Vagina (tissue), 2 donors: ENCODE measurements around the gene TBL1Y. TPM values are rescaled to one million over a fixed set of nuclear protein-coding genes. Genes with fewer than 3 reads are reported as not detected.

Experiments used
- DNase-seq, 2 donors: peaks; one replicate each; pipeline ENCODE4 v3.0.0-alpha.2; 2017; ENCODE audit errors: extremely low spot score in 2 of 2
- H3K27ac ChIP-seq: fragments of 200-600 bp; sonication (generic); one replicate; pipeline ENCODE4 v1.5.1; 2019
- H3K27me3 ChIP-seq: fragments of 200-600 bp; sonication (generic); one replicate; pipeline ENCODE4 v1.5.1; 2019
- H3K36me3 ChIP-seq, 2 donors: fragments of 200-600 bp; sonication (generic); one replicate each; pipeline ENCODE4 v1.5.1; 2017 to 2019
- H3K4me1 ChIP-seq: fragments of 200-600 bp; sonication (generic); one replicate; pipeline ENCODE4 v1.5.1; 2019
- H3K4me3 ChIP-seq, 2 donors: fragments of 200-600 bp; sonication (generic); 1 replicate in 1 of 2; 2 replicates in 1 of 2; pipeline ENCODE4 v1.5.1; 2016 to 2019
- H3K9me3 ChIP-seq: fragments of 200-600 bp; sonication (generic); one replicate; pipeline ENCODE4 v1.5.1; 2019
- POLR2A ChIP-seq, 2 donors: fragments of 450-650 bp; IDR thresholded peaks; one replicate each; pipeline ENCODE4 v1.6.1; 2017; ENCODE audit warnings: antibody characterized with exemption in 2 of 2, mild to moderate bottlenecking in 2 of 2, moderate library complexity in 2 of 2
- POLR2AphosphoS5 ChIP-seq, 2 donors: sonication (generic); formaldehyde crosslinking; IDR thresholded peaks; one replicate each; pipeline ENCODE4 v1.9.0; 2017; ENCODE audit warnings: antibody characterized with exemption in 2 of 2, mild to moderate bottlenecking in 2 of 2, low read depth in 1 of 2; ENCODE audit not compliant: insufficient read depth in 1 of 2
- intact Hi-C: fragments of 100-400 bp; cut with DNase I; formaldehyde crosslinking; loops from one replicate; pipeline ENCODE4 v1.15.1; 2023
- total RNA-seq: library from RNA; depleted of rRNA; stranded (reverse); fragments of >200 nt; gene quantifications from one replicate; pipeline ENCODE4 v1.2.3, GENCODE V29; 2016
- TF ChIP-seq, protein P1 (sequence below), 3 experiments: fragments of 450-650 bp in 2 of 3; fragments of 200-600 bp in 1 of 3; sonication (generic) in 1 of 3; IDR thresholded peaks; one replicate each; pipeline ENCODE4 v1.5.1; 2017 to 2019; ENCODE audit warnings: antibody characterized with exemption in 3 of 3, mild to moderate bottlenecking in 2 of 3, moderate library complexity in 2 of 3

Gene TBL1Y
- total RNA-seq, 1 donor from 2014 or later: not detected

- H3K27ac ChIP-seq: no peak overlapping the region
- no peaks in the 10 kb centered on the region for H3K4me1 ChIP-seq
- H3K9me3 ChIP-seq: no peaks in the 10 kb centered on the region
- TF ChIP-seq POLR2A (IDR thresholded peaks at IDR 0.05) (no peak), POLR2AphosphoS5 (IDR thresholded peaks at IDR 0.05; ENCODE audit: insufficient read depth in 1 of 2, low read depth in 1 of 2) (no peak)
- TF ChIP-seq, protein P1, sequence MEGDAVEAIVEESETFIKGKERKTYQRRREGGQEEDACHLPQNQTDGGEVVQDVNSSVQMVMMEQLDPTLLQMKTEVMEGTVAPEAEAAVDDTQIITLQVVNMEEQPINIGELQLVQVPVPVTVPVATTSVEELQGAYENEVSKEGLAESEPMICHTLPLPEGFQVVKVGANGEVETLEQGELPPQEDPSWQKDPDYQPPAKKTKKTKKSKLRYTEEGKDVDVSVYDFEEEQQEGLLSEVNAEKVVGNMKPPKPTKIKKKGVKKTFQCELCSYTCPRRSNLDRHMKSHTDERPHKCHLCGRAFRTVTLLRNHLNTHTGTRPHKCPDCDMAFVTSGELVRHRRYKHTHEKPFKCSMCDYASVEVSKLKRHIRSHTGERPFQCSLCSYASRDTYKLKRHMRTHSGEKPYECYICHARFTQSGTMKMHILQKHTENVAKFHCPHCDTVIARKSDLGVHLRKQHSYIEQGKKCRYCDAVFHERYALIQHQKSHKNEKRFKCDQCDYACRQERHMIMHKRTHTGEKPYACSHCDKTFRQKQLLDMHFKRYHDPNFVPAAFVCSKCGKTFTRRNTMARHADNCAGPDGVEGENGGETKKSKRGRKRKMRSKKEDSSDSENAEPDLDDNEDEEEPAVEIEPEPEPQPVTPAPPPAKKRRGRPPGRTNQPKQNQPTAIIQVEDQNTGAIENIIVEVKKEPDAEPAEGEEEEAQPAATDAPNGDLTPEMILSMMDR (IDR thresholded peaks at IDR 0.05): no peak
- H3K27me3 ChIP-seq: no peaks in the 10 kb centered on the region
- intact Hi-C loops: no loop called here
- no peaks in the 10 kb centered on the region for H3K36me3 ChIP-seq
- H3K4me3 ChIP-seq: no peak overlapping the region
- no peak for DNase-seq
These were observed 57.7 kb downstream of the TBL1Y start for GRCh38 chrY:6968191-6968590.

DNA sequence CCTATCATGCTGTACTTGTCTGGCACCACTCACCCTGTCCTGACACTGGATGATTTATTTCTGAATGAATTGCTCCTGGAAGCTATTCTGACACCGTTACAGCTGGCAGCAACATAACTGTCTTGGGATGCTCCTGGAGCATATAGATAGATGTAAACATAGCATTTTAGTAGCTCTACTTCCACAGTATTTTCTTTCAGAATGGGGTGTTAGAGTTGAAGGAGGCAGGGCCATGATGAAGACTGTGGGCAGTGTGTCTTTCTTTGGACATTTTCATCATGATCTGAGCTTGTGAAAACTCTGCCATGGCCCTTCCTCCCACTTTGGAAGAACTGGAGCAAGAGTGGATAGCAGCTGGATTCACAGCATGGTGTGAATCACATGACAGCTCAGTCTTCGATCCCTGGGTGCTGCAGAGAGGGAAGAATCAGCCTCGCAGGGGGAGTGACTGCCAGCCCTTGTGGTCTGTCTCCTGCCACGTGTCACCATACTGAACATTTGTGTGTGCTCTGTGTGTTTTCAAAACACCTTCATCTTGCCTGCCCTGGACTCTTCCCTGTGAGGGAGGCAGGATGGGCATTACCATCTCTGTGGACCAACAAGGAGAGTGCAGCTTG, 61.9 kb downstream of the TBL1Y start:
- H3K4me3 ChIP-seq: no peak overlapping the region
- no peaks in the 10 kb centered on the region for H3K36me3 ChIP-seq
- no peaks in the 10 kb centered on the region for H3K4me1 ChIP-seq
- intact Hi-C loops: no loop called here
- no peaks in the 10 kb centered on the region for H3K9me3 ChIP-seq
- no peak overlapping the region for H3K27ac ChIP-seq
- H3K27me3 ChIP-seq: no peaks in the 10 kb centered on the region
- DNase-seq: no peak
- TF ChIP-seq, protein P1 (IDR thresholded peaks at IDR 0.05): no peak

GRCh38 chrY:6974971-6975370, 64.5 kb downstream of the TBL1Y start:
- intact Hi-C loops: no loop called here
- no peak for TF ChIP-seq POLR2AphosphoS5 (IDR thresholded peaks at IDR 0.05; ENCODE audit: insufficient read depth in 1 of 2, low read depth in 1 of 2)
- TF ChIP-seq POLR2A (IDR thresholded peaks at IDR 0.05): no peak
- TF ChIP-seq, protein P1 (IDR thresholded peaks at IDR 0.05): no peak
- H3K4me3 ChIP-seq: no peak overlapping the region
- no peaks in the 10 kb centered on the region for H3K9me3 ChIP-seq
- no peaks in the 10 kb centered on the region for H3K36me3 ChIP-seq
- no peak overlapping the region for H3K27ac ChIP-seq
- H3K4me1 ChIP-seq: no peaks in the 10 kb centered on the region
- no peaks in the 10 kb centered on the region for H3K27me3 ChIP-seq
- no peak for DNase-seq

DNA sequence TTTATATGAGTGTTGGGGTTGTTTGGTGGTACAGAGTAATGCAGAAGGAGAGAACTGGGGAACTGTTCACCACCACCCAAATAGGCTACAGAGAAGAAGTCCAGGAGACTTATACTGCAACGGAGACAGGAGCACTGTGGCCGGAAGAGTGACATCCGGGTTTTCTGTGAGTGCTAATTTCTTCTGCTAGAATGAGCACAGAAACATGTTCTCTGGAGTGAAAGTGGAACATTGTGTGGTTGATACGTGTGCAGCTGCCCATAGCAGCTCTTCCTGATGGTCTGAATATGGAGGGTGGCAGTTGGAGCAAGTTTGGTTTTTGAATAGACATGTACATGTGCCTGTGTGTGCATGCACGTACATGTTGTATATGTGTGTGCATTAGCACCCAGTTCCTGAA, 67.3 kb downstream of the TBL1Y start:
- DNase-seq: no peak
- Histone ChIP-seq H3K27me3 (no peaks in the 10 kb centered on the region), H3K36me3 (no peaks in the 10 kb centered on the region), H3K27ac (no peak overlapping the region), H3K9me3 (no peaks in the 10 kb centered on the region), H3K4me1 (no peaks in the 10 kb centered on the region), H3K4me3 (no peak overlapping the region)
- intact Hi-C loops: no loop called here
- no peak for TF ChIP-seq POLR2A (IDR thresholded peaks at IDR 0.05)
- TF ChIP-seq POLR2AphosphoS5 (IDR thresholded peaks at IDR 0.05; ENCODE audit: insufficient read depth in 1 of 2, low read depth in 1 of 2): no peak
- TF ChIP-seq, protein P1 (IDR thresholded peaks at IDR 0.05): no peak

- intact Hi-C loops: no loop called here
- DNase-seq: no peak
- H3K27me3 ChIP-seq: no peaks in the 10 kb centered on the region
- no peaks in the 10 kb centered on the region for H3K9me3 ChIP-seq
- no peaks in the 10 kb centered on the region for H3K36me3 ChIP-seq
- H3K27ac ChIP-seq: no peak overlapping the region
- no peaks in the 10 kb centered on the region for H3K4me1 ChIP-seq
- TF ChIP-seq, protein P1 (IDR thresholded peaks at IDR 0.05): no peak
- TF ChIP-seq POLR2A (IDR thresholded peaks at IDR 0.05) (no peak), POLR2AphosphoS5 (IDR thresholded peaks at IDR 0.05; ENCODE audit: insufficient read depth in 1 of 2, low read depth in 1 of 2) (no peak)
- H3K4me3 ChIP-seq: no peak overlapping the region
These were observed 72.7 kb downstream of the TBL1Y start for GRCh38 chrY:6983221-6983620.
